ENCODE data around the gene MYO9B. TPM values are rescaled to one million over a fixed set of nuclear protein-coding genes. Genes with fewer than 3 reads are reported as not detected.
"Not testable (repeated sequence)": the region's sequence is repeated elsewhere in the genome, so short reads cannot be mapped to it uniquely, and the experiment has no call there.

MYO9B gene
- total and polyA plus RNA-seq, 8 donors: 56.5 to 149 (median 66.0) TPM

DNA sequence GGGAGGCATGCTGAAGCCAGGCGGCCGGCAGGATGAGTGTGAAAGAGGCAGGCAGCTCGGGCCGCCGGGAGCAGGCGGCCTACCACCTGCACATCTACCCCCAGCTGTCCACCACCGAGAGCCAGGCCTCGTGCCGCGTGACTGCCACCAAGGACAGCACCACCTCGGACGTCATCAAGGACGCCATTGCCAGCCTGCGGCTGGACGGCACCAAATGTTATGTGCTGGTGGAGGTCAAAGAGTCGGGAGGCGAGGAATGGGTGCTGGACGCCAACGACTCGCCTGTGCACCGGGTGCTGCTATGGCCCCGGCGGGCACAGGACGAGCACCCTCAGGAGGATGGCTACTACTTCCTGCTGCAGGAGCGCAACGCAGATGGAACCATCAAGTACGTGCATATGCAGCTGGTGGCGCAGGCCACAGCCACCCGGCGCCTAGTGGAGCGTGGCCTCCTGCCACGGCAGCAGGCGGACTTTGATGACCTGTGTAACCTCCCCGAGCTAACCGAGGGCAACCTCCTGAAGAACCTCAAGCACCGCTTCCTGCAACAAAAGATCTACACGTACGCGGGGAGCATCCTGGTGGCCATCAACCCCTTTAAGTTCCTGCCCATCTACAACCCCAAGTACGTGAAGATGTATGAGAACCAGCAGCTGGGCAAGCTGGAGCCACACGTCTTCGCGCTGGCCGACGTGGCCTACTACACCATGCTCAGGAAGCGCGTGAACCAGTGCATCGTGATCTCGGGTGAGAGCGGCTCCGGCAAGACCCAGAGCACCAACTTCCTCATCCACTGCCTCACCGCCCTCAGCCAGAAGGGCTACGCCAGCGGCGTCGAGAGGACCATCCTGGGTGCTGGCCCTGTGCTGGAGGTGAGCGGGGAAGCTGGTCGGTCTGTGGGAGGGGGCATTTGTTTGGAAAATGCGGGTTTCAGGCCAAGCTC is 26.4 kb downstream of the MYO9B start:
- H3K27me3 ChIP-seq: no peaks in the 10 kb centered on the region
- no peaks in the 10 kb centered on the region for H3K9me3 ChIP-seq
- intact Hi-C loops (cut with DNase I): no loop called here
- TF ChIP-seq, protein P1, sequence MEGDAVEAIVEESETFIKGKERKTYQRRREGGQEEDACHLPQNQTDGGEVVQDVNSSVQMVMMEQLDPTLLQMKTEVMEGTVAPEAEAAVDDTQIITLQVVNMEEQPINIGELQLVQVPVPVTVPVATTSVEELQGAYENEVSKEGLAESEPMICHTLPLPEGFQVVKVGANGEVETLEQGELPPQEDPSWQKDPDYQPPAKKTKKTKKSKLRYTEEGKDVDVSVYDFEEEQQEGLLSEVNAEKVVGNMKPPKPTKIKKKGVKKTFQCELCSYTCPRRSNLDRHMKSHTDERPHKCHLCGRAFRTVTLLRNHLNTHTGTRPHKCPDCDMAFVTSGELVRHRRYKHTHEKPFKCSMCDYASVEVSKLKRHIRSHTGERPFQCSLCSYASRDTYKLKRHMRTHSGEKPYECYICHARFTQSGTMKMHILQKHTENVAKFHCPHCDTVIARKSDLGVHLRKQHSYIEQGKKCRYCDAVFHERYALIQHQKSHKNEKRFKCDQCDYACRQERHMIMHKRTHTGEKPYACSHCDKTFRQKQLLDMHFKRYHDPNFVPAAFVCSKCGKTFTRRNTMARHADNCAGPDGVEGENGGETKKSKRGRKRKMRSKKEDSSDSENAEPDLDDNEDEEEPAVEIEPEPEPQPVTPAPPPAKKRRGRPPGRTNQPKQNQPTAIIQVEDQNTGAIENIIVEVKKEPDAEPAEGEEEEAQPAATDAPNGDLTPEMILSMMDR (IDR thresholded peaks at IDR 0.05): no peak
- no peak overlapping the region for H3K27ac ChIP-seq
- H3K4me1 ChIP-seq: peaks cover 12 to 45% of the 10 kb centered on the region in 2 donors
- ATAC-seq (no peak), DNase-seq (no peak)
- no peak overlapping the region for H3K4me3 ChIP-seq
- H3K36me3 ChIP-seq: peaks cover 0 to 57% of the 10 kb centered on the region in 2 donors

DNA sequence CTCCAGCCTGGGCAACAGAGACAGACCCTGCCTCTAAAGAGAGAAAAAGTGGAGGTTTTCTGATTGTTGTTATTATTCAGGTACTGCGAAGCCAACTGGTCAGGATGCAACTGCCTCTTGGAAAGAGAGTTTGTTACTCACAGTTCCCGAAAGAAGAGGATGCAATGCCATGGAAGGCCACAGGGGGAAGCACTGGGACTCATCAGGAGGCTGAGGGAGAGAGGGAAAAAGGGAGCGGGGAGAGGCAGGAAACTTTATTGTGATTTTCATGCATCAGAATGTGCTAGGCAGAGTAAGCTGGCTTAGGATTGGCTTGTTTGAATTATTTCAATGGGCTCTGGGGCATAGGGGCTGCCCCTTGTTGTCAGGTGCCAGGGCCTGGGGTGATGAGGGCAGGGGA is 27.6 kb downstream of the MYO9B start:
- ATAC-seq (no peak), DNase-seq (no peak)
- no peaks in the 10 kb centered on the region for H3K27me3 ChIP-seq
- H3K4me3 ChIP-seq: no peak overlapping the region
- H3K36me3 ChIP-seq: peaks cover 0 to 56% of the 10 kb centered on the region in 2 donors
- H3K9me3 ChIP-seq: no peaks in the 10 kb centered on the region
- intact Hi-C loops (cut with DNase I): no loop called here
- H3K27ac ChIP-seq: no peak overlapping the region
- TF ChIP-seq, protein P1 (IDR thresholded peaks at IDR 0.05): peak; percentile 29 to 67
- peaks cover 0 to 45% of the 10 kb centered on the region in 2 donors for H3K4me1 ChIP-seq

DNA sequence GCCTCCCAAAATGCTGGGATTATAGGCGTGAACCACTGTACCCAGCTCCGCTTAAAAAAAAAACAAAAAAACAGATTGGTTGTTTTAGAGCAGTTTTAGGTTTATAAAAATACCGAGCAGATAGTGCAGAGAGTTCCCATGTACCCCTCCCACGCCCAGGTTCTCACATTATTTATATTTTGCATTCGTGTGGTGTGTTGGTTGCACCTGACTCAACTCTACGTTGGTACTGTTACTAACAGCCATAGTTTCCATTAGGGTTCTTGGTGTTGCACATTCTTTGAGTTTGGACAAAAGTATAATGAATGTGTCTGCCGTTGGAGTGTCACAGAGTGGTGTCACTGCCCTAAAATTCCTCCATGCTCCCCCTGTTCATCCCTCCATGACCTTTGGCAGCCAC is 29.1 kb downstream of the MYO9B start:
- H3K4me3 ChIP-seq: no peak overlapping the region
- peaks cover 0 to 52% of the 10 kb centered on the region in 2 donors for H3K36me3 ChIP-seq
- TF ChIP-seq, protein P1 (IDR thresholded peaks at IDR 0.05): no peak
- DNase-seq: no peak
- H3K4me1 ChIP-seq: peaks cover 0 to 56% of the 10 kb centered on the region in 2 donors
- intact Hi-C loops (cut with DNase I): no loop called here
- H3K9me3 ChIP-seq: no peaks in the 10 kb centered on the region
- ATAC-seq: no peak
- H3K27me3 ChIP-seq: no peaks in the 10 kb centered on the region
- peak overlapping the region in 1 of 2 donors; percentile 5 for H3K27ac ChIP-seq

DNA sequence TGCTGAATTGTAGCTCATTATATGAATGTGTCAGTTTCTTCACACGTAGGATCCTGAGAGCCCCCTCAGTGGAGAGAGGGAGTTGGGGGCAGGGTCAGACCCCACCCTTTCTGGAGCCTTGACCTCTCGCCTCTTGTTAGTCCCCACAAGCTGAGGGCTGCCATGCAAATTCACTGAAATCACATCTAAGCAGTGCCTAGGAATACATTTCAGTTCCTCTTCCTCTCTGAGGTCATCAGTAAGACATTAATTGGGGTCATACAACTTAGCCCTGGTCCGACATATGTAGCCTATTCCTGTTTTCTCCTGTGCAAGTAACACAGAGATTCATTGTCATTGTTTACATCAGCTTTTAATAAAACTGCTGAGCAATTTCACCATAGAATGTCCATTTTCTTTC is 30.0 kb downstream of the MYO9B start:
- intact Hi-C loops (cut with DNase I): no loop called here
- no peak for ATAC-seq
- H3K4me1 ChIP-seq: peaks cover 0 to 64% of the 10 kb centered on the region in 2 donors
- H3K27ac ChIP-seq: peak overlapping the region in 1 of 2 donors; percentile 40
- no peak for DNase-seq
- no peaks in the 10 kb centered on the region for H3K9me3 ChIP-seq
- H3K36me3 ChIP-seq: peaks cover 0 to 56% of the 10 kb centered on the region in 2 donors
- no peaks in the 10 kb centered on the region for H3K27me3 ChIP-seq
- TF ChIP-seq, protein P1 (IDR thresholded peaks at IDR 0.05): no peak
- no peak overlapping the region for H3K4me3 ChIP-seq

DNA sequence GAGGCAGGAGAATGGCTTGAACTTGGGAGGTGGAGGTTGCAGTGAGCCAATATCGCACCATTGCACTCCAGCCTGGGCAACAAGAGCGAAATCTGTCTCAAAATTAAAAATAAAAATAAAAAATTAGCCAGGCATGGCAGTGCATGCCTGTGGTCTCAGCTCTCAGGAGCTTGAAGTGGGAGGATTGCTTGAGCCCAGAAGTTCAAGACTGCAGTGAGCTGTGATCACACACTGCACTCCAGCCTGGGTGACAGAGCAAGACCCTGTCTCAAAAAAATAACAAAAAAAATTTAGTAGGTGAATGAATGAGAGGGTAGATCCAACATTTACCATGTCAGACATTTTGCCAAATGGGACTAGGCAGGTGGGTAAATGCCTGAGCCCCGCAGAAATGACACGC is 31.4 kb downstream of the MYO9B start:
- H3K9me3 ChIP-seq; H3K27me3 ChIP-seq; intact Hi-C loops (cut with DNase I); ATAC-seq; H3K4me3 ChIP-seq; DNase-seq: not testable (repeated sequence)
- Histone ChIP-seq H3K27ac (peak overlapping the region; percentile 58 to 93), H3K4me1 (peaks cover 0 to 78% of the 10 kb centered on the region in 2 donors), H3K36me3 (peaks cover 0 to 53% of the 10 kb centered on the region in 2 donors)
